Naive B cell (primary cell): ENCODE measurements around the gene CBX2. TPM values are rescaled to one million over a fixed set of nuclear protein-coding genes. Genes with fewer than 3 reads are reported as not detected.

Experiments used
- polyA plus RNA-seq, 6 donors: library from polyadenylated mRNA; unstranded; fragments of 300-500 nt; fragmentation: Illumina TruSeq; gene quantifications; one replicate each; pipeline ENCODE4 v1.2.3, GENCODE V29; 2021; ENCODE audit warnings: low read depth in 6 of 6

CBX2 gene
- polyA plus RNA-seq, 6 donors from 2014 or later: 0.09 TPM; not detected in 5

Other genes starting within 250 kb of the CBX2 start
- 1 to 10 TPM in 1 of 6 donors, under 1 TPM in 1, not detected in 4; 0.54 to 1.0 TPM for gene RBFOX3, start 167.1 kb upstream of the CBX2 start, polyA plus RNA-seq
- under 1 TPM in 3 of 6 donors, not detected in 3; 0.13 to 0.32 (median 0.19) TPM for gene ENPP7, start 47.2 kb upstream of the CBX2 start, polyA plus RNA-seq
- 1 to 10 TPM in 1 of 6 donors, under 1 TPM in 4, not detected in 1; 0.16 to 1.3 (median 0.58) TPM for gene CBX8, start 18.9 kb downstream of the CBX2 start, polyA plus RNA-seq
- 10 to 100 TPM in 2 of 6 donors, 1 to 10 TPM in 4; 3.3 to 17.1 (median 9.6) TPM for gene CBX4, start 61.3 kb downstream of the CBX2 start, polyA plus RNA-seq